SKM-1 (cell line): ENCODE data around the gene RPL19.
"Not testable (repeated sequence)": the region's sequence is repeated elsewhere in the genome, so short reads cannot be mapped to it uniquely, and the experiment has no call there.

Source experiments
- DNase-seq: peaks from one replicate; lab custom pipeline; 2025; ENCODE audit not compliant: unreplicated experiment; lab: John Stamatoyannopoulos, UW

RPL19 gene

GRCh38 chr17:39200070-39200879 is at the start of gene RPL19:
RPL19 (plus strand) TSS chr17:39200283; CDS start chr17:39200345, 62 bp downstream.
- peak; percentile 83 for DNase-seq

DNA sequence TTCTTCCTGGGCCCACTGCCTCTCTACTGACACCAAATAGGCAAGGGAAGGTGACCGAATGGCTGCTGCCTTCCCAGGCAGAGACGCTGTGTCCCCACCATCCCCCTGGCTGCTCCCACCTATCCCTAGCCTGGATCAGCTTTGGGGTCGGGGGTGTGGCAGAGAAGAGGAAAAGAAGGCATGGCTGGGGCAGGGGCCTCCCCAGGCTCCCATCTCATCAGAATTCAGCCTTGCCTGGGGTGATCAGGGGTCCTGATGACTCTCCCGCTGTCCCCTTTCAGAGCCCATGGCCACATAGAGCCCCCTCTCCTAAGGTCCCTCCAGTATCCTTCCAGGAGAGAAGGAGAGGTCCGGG is 49.3 kb upstream of the RPL19 start:
- DNase-seq, result no peak

DNA sequence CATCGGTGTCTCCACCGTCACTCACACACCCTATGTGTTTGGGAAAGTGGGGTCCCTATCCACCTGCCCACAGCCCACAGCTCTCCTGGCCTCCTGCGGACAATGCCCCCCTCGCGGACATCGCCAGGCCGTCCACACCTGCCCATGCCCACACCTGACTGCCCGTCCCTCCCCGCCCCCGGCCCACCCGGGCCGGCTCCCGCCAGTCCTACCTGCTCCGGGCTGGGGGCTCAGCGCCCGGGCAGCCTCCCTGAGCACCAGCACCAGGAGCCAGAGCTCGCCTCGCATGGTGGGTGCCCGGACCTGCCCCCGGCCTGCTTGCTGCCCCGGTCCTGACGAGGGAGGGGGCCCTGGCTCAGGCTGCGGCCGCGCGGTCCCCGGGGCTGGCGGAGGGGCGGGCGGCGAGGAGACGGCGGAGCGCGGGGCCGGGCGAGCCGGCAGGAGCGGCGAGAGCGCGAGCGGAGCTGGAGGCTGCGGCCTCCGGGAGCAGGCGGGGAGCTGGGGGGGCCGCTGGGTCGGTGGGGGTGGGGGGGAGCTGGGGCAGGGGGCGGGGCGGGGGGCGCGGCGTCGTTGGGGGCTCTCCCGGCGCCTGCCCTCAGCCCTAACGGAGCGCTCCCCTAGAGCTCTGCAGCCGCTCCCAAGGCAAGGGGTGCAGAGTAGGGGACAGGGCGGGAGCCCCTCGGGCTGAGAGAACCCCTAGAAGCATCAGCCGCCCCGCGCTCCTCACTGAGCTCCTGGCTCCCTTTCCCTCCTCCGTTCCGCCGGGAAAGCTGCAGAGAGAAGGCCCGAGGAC is 48.7 kb upstream of the RPL19 start, which contains the start of gene PLXDC1:
PLXDC1 (minus strand) TSS at position 488 of the 793 bp plus-strand sequence; CDS start at position 288, 200 bp downstream.
- no peak for DNase-seq

GRCh38 chr17:39151943-39152818 is 47.9 kb upstream of the RPL19 start:
- DNase-seq, result no peak

- DNase-seq, result peak; percentile 67
Measured at GRCh38 chr17:39153599-39154051, 46.5 kb upstream of the RPL19 start.

DNA sequence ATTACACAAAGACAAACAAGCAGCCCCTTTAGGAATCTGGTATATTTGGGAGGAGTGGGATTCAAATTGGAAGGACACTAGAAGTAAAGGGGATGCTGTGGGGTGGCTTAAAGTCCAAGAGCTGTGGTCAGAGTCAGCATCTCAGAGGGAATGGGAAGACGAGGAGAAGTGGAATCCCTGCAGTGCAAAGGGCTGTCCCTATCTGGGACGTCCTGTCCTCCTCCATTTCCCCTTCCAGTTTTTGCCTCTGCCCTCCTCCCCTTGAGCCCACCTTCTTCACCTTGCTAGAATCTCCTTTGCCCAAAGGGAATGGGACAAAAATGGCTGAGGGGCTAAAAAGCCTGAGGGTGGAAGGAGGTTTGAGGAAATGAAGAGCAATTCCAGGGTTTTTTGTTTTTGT is 44.4 kb upstream of the RPL19 start:
- DNase-seq, result no peak

DNA sequence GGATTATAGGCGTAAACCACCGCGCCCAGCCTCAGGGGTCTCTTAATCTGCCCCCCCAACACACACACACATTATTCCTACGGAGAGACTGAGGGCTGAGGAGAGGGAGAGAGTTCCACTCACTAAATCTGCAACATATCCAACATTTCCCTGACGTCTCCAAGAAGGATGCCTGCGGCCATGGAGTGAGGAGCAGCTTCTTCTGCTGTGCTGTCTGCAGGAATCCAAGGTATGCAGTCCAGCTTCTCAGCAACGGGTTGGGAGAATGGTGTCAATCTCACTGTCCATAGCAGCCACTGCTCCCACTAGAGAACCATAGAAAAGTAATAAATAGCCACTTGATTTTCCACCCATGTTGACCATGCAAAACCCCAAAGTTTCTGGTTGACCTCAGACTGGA is 43.6 kb upstream of the RPL19 start:
- DNase-seq, result no peak

DNA sequence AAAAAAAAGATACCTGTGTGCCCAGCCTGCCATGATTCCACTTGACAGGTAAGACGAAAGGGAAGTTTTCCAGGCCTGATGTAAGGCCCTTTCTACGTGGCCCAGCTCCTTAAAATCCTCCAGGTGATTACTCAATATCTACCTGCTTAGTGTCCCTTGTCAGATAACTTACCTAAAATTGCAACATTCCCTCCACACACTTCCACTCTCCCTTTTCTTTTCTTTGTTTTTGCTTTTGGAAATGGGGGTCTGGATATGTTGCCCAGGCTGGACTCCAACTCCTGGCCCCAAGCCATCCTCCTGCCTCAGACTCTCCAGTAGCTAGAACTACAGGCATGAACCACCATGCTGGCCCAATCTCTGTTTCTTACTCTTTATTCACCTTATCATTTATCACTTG is 41.5 kb upstream of the RPL19 start:
- no peak for DNase-seq

GRCh38 chr17:39161962-39162361 is 38.1 kb upstream of the RPL19 start:
- no peak for DNase-seq

DNA sequence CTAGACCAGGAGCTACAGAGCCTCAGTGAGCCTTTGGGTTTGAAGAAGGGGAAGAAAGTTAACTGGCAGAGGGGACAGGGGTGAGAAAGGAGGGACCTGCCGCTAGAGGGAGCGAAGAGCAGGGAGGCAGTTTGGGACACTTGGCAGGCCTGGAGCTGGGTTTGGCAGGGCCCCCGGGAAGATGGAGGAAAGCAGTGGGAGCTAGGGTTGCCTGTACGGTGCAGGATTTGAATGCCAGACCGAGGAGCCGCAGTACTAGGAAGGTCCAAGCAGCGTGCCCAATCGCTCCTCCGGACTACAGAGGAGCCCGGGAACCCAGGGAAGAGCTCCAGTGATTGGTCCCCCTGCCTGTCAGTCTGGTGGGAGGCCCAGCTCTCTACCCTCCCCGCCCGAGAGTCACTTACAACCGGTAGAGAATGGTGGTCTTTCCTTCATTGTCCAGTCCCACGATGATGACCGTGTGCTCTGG is 35.4 kb upstream of the RPL19 start:
- peak; percentile 88 for DNase-seq

DNA sequence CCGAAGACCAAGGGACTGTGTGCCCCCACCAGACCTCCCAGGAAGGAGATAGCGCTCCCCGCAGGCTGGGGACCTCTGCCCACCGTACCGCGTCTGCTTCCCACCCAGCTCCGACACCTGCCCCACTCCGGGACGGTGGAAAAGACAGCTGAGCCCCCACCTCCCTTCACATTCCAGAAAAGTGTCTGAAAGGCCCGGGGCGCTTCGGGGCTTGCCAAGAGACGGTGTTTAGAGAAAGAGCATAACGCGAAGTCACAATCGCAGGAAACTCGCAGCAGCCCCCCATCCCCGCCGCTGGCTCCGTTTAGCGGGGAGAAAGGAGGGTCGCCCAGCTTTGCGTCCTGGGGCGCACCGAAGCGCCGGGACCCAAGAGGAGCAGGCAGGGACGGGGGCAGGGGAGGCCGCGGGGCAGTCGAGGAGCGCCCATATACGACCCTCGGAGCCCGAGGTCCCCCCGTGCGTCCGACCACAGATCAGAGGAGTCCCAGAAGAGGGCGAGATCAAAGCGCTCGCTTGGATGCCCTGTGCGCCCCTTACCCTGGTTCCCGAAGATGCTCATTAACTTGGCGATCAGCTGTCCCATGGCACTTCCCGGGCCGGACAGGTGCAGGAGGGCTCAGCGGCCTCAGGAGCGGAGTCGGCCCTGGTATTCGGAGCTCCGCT is 34.8 kb upstream of the RPL19 start:
- no peak for DNase-seq

DNA sequence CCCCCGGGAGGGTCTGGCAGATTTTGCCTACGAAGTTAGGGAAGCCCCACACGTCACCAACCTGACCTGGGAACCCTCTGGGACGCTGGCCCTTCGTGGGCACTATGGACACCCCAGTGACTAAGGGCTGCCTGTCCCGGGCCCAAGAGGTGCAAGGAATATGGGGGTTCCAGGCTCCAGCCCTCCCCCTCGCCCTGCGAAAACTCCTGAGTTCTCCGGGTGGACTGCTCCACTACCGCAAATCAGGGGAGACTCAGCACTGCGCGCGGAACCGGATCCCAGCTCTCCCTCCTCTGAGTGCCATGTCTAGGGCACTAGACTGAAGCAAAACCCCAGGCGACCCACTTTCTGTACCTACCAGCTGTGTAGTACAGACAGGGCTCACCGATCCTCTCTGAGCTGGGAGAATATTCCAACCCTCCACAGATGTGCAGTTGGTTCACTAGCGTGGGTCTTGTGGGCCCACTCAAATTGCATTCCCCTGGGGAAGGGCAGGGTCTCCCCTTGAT is 34.2 kb upstream of the RPL19 start, which contains the start of gene ARL5C:
ARL5C (minus strand) TSS at position 321 of the 509 bp plus-strand sequence. CDS start 401 bp downstream, outside the sequence.
- DNase-seq, result no peak

GRCh38 chr17:39166437-39167335 is 33.4 kb upstream of the RPL19 start:
- DNase-seq, result no peak

DNA sequence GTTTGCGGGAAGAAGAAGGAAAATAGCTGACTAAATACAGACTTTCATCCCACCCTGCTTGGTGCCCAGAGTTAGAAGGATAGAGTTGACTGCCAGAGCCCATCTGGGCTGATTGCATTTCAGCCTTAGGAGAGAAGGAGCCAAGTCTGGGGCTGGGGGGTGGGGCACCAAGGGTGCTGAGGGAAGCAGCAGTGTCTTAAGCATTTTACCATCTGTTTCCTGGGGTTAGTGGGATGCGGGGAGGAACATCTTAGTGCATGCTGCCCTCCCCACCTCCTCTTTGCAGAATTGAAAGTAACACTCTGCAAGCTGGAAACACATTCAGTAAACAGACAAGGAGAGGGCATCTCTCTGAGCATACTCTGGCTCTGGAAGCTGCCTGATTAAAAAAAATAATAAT is 32.6 kb upstream of the RPL19 start:
- DNase-seq, result peak; percentile 72

- not testable (repeated sequence) for DNase-seq
Measured at GRCh38 chr17:39168503-39168902, 31.6 kb upstream of the RPL19 start.

- no peak for DNase-seq
Measured at GRCh38 chr17:39169101-39169500, 31.0 kb upstream of the RPL19 start.

DNA sequence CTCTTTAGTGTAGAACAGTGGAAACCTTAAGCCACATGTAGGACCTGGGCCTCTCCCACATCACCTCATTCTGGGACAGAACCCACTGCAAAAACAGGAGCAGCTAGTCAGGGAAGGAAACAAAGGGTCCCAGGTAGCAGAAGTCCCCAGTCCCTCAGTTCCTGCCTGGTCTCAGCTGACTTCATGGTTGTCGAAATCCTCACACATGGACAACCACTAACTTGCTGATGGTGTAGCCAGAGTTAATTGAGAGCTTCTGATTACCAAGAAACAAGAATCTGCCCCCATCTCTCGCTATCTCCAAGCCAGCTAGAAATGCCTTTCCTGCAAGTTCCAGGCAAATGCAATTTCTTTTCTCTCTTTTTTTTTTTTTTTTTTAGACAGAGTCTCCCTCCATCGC is 30.6 kb upstream of the RPL19 start:
- no peak for DNase-seq

GRCh38 chr17:39170109-39170508 is 30.0 kb upstream of the RPL19 start:
- no peak for DNase-seq

- no peak for DNase-seq
Measured at GRCh38 chr17:39170558-39170957, 29.5 kb upstream of the RPL19 start.
